ENCODE data around the gene CEACAM20. TPM values are rescaled to one million over a fixed set of nuclear protein-coding genes. Genes with fewer than 3 reads are reported as not detected.

Gene CEACAM20
- total RNA-seq, 1 experiment from 2014 or later: not detected

- H3K4me2 ChIP-seq (ENCODE audit: low read length): no peak overlapping the region
- POLR2A ChIA-PET: no interaction called here
- no peak for DNase-seq (ENCODE audit: low read depth, low spot score)
- no peaks in the 10 kb centered on the region for H4K20me1 ChIP-seq (ENCODE audit: insufficient read depth)
- RAD21 ChIA-PET (ENCODE audit: low non-redundant PET in 1 of 2, low total read pairs in 2 of 2, uncharacterized antibody in 2 of 2, unreplicated experiment in 2 of 2): no interaction called here
- H3K9ac ChIP-seq (ENCODE audit: low read length): no peak overlapping the region
- H3K4me1 ChIP-seq (ENCODE audit: control insufficient read depth in 1 of 2, insufficient read depth in 2 of 2, low read length in 2 of 2): peaks cover 0 to 3% of the 10 kb centered on the region in 2 experiments; a peak in 1 of 4 replicates
- no peak overlapping the region for H2AFZ ChIP-seq (ENCODE audit: low read depth, low read length, poor library complexity, severe bottlenecking)
- intact Hi-C loops (cut with micrococcal nuclease): loop anchor here (5.0 kb wide), 1 partner anchor 269 kb away; no protein-coding TSS in a partner anchor
- no peaks in the 10 kb centered on the region for H3K27me3 ChIP-seq (ENCODE audit: insufficient read depth, low read length)
- TF ChIP-seq ZFX (IDR thresholded peaks at IDR 0.05) (no peak), JUND (IDR thresholded peaks at IDR 0.05) (no peak)
- no TSS peak for BruUV-seq (replicated peaks)
- H3K27ac ChIP-seq (ENCODE audit: low read depth, low read length): no peak overlapping the region
- no peaks in the 10 kb centered on the region for H3K79me2 ChIP-seq (ENCODE audit: insufficient read depth, low read length)
- H3K36me3 ChIP-seq (ENCODE audit: control insufficient read depth in 1 of 2, insufficient read depth in 2 of 2, low read length in 2 of 2): no peaks in the 10 kb centered on the region
- no peaks in the 10 kb centered on the region for H3K9me2 ChIP-seq (ENCODE audit: insufficient read depth)
- CTCF ChIA-PET: interaction anchor here (0.6 to 2.3 kb wide), 2 partner anchors 9 to 12 kb away, joined by 7 read pairs; no protein-coding TSS in a partner anchor
- ATAC-seq: no peak
- no peak overlapping the region for H3K4me3 ChIP-seq (replicated peaks in 1 of 2; ENCODE audit: low read depth in 1 of 2, low read length in 2 of 2)
- H3K9me3 ChIP-seq (ENCODE audit: control insufficient read depth in 1 of 2, insufficient read depth in 1 of 2, low read depth in 1 of 2, low read length in 2 of 2): no peaks in the 10 kb centered on the region
Measured at GRCh38 chr19:44573627-44574026, 44.2 kb upstream of the CEACAM20 start.

- Histone ChIP-seq H3K9me2 (ENCODE audit: insufficient read depth) (no peaks in the 10 kb centered on the region), H3K79me2 (ENCODE audit: insufficient read depth, low read length) (no peaks in the 10 kb centered on the region), H4K20me1 (ENCODE audit: insufficient read depth) (no peaks in the 10 kb centered on the region), H3K36me3 (ENCODE audit: control insufficient read depth in 1 of 2, insufficient read depth in 2 of 2, low read length in 2 of 2) (no peaks in the 10 kb centered on the region), H3K27me3 (ENCODE audit: insufficient read depth, low read length) (no peaks in the 10 kb centered on the region), H3K27ac (ENCODE audit: low read depth, low read length) (no peak overlapping the region), H3K4me1 (ENCODE audit: control insufficient read depth in 1 of 2, insufficient read depth in 2 of 2, low read length in 2 of 2) (peaks cover 0 to 3% of the 10 kb centered on the region in 2 experiments; a peak in 1 of 4 replicates), H3K9me3 (ENCODE audit: control insufficient read depth in 1 of 2, insufficient read depth in 1 of 2, low read depth in 1 of 2, low read length in 2 of 2) (no peaks in the 10 kb centered on the region), H3K4me3 (replicated peaks in 1 of 2; ENCODE audit: low read depth in 1 of 2, low read length in 2 of 2) (no peak overlapping the region), H2AFZ (ENCODE audit: low read depth, low read length, poor library complexity, severe bottlenecking) (no peak overlapping the region), H3K4me2 (ENCODE audit: low read length) (no peak overlapping the region), H3K9ac (ENCODE audit: low read length) (no peak overlapping the region)
- ChIA-PET RAD21 (ENCODE audit: low non-redundant PET in 1 of 2, low total read pairs in 2 of 2, uncharacterized antibody in 2 of 2, unreplicated experiment in 2 of 2) (no interaction called here), CTCF (interaction anchor here (2.3 kb wide), 1 partner anchor 10 kb away, joined by 7 read pairs; no protein-coding TSS in a partner anchor), POLR2A (no interaction called here)
- ATAC-seq (no peak), DNase-seq (ENCODE audit: low read depth, low spot score) (no peak)
- intact Hi-C loops (cut with micrococcal nuclease): loop anchor here (5.0 kb wide), 1 partner anchor 269 kb away; no protein-coding TSS in a partner anchor
- BruUV-seq (replicated peaks): no TSS peak
- TF ChIP-seq SRF (IDR thresholded peaks at IDR 0.05; ENCODE audit: low read depth) (no peak), ZBTB33 (IDR thresholded peaks at IDR 0.05; ENCODE audit: extremely low read depth, insufficient replicate concordance, low read length) (no peak), EZH2phosphoT487 (IDR thresholded peaks at IDR 0.05; ENCODE audit: borderline replicate concordance) (no peak), ZFX (IDR thresholded peaks at IDR 0.05) (no peak), YY1 (IDR thresholded peaks at IDR 0.05; ENCODE audit: extremely low read depth, insufficient replicate concordance, low read depth, low read length) (no peak)
Measured at GRCh38 chr19:44573183-44573582, 43.7 kb upstream of the CEACAM20 start.
